OCI-LY1 (cell line): Measurements from ENCODE around the gene PRELID1.
"Not testable (repeated sequence)": the region's sequence is repeated elsewhere in the genome, so short reads cannot be mapped to it uniquely, and the experiment has no call there.

Source experiments
- H2AFZ ChIP-seq: fragments of 200-600 bp; sonication (generic), shearing (Covaris generic); 2 replicates; pipeline ENCODE4 v1.6.0; 2014; ENCODE audit warnings: antibody characterized with exemption, mild to moderate bottlenecking, low read length
- H3F3A ChIP-seq: fragments of 200-600 bp; sonication (generic), shearing (Covaris generic); 2 replicates; pipeline ENCODE4 v1.6.0; 2014; ENCODE audit warnings: mild to moderate bottlenecking, antibody characterized with exemption, low read length, moderate library complexity; ENCODE audit not compliant: insufficient read depth
- H3K27ac ChIP-seq: fragments of 200-600 bp; sonication (generic); 2 replicates; pipeline ENCODE4 v1.5.1; 2014; ENCODE audit warnings: low read length, mixed run types, mild to moderate bottlenecking, low read depth; ENCODE audit not compliant: poor library complexity, severe bottlenecking
- H3K27me3 ChIP-seq: fragments of 200-600 bp; sonication (generic); 2 replicates; pipeline ENCODE4 v1.6.0; 2014; ENCODE audit warnings: antibody characterized with exemption, mild to moderate bottlenecking, low read length, moderate library complexity; ENCODE audit not compliant: insufficient read depth
- H3K36me3 ChIP-seq: fragments of 200-600 bp; sonication (generic); 2 replicates; pipeline ENCODE4 v1.6.1; 2014; ENCODE audit warnings: mild to moderate bottlenecking, antibody characterized with exemption, low read length, moderate library complexity, mixed read lengths; ENCODE audit not compliant: insufficient read depth
- H3K4me1 ChIP-seq: fragments of 200-600 bp; sonication (generic); 2 replicates; pipeline ENCODE4 v1.5.1; 2014; ENCODE audit warnings: mild to moderate bottlenecking, low read length, moderate library complexity; ENCODE audit not compliant: insufficient read depth, severe bottlenecking
- H3K4me2 ChIP-seq: fragments of 200-600 bp; sonication (generic), shearing (Covaris generic); 2 replicates; pipeline ENCODE4 v1.6.1; 2014; ENCODE audit warnings: low read length
- H3K4me3 ChIP-seq: fragments of 200-600 bp; sonication (generic); 2 replicates; pipeline ENCODE4 v1.5.1; 2014; ENCODE audit warnings: low read length, low read depth, mild to moderate bottlenecking, mixed read lengths; ENCODE audit not compliant: poor library complexity, severe bottlenecking
- H3K79me2 ChIP-seq: fragments of 200-600 bp; shearing (Covaris generic); 2 replicates; pipeline ENCODE4 v1.6.1; 2016; ENCODE audit warnings: mixed run types, low read length, mixed read lengths; ENCODE audit not compliant: insufficient read depth
- H3K9ac ChIP-seq: fragments of 200-600 bp; sonication (generic), shearing (Covaris generic); 2 replicates; pipeline ENCODE4 v1.6.1; 2014; ENCODE audit warnings: mild to moderate bottlenecking, low read length, mixed read lengths
- H3K9me2 ChIP-seq: fragments of 200-600 bp; sonication (generic), shearing (Covaris generic); 2 replicates; pipeline ENCODE4 v1.6.1; 2014; ENCODE audit warnings: low read depth, mild to moderate bottlenecking, low read length, mixed read lengths
- H3K9me3 ChIP-seq: fragments of 200-600 bp; shearing (Covaris generic); 2 replicates; pipeline ENCODE4 v1.6.1; 2014; ENCODE audit warnings: low read length, mixed read lengths
- H4K20me1 ChIP-seq: fragments of 200-600 bp; sonication (generic), shearing (Covaris generic); 2 replicates; pipeline ENCODE4 v1.6.0; 2016; ENCODE audit warnings: mild to moderate bottlenecking, low read length; ENCODE audit not compliant: insufficient read depth
- CTCF ChIP-seq: fragments of 200-600 bp; sonication (generic), shearing (Covaris generic); IDR thresholded peaks from 2 replicates; pipeline ENCODE4 v1.5.1; 2017; ENCODE audit warnings: mild to moderate bottlenecking, antibody characterized with exemption, low read length, moderate library complexity, mixed read lengths
- EZH2 ChIP-seq: fragments of 200-600 bp; sonication (generic), shearing (Covaris generic); IDR thresholded peaks from 2 replicates; pipeline ENCODE4 v1.8.0; 2017; ENCODE audit warnings: borderline replicate concordance, mixed run types, mild to moderate bottlenecking, antibody characterized with exemption, low read length, moderate library complexity, mixed read lengths

PRELID1 gene

GRCh38 chr5:177303121-177303924, at the start of gene PRELID1, which contains the start of gene RAB24:
Gene PRELID1, plus strand, starts transcription at chr5:177303799. Its CDS starts 187 bp downstream, at chr5:177303986.
Gene RAB24, minus strand, starts transcription at chr5:177303719. Its CDS starts 431 bp downstream, at chr5:177303288.
- H3K79me2 ChIP-seq: peaks cover 13% of the 10 kb centered on the region

GRCh38 chr5:177256296-177256695, 47.3 kb upstream of the PRELID1 start:
- no peaks in the 10 kb centered on the region for H3K9me3 ChIP-seq
- H3F3A ChIP-seq: no peaks in the 10 kb centered on the region
- no peaks in the 10 kb centered on the region for H4K20me1 ChIP-seq
- no peaks in the 10 kb centered on the region for H3K4me1 ChIP-seq
- H3K4me3 ChIP-seq: no peak overlapping the region
- no peaks in the 10 kb centered on the region for H3K79me2 ChIP-seq
- no peaks in the 10 kb centered on the region for H3K27me3 ChIP-seq
- no peak overlapping the region for H3K27ac ChIP-seq
- H3K36me3 ChIP-seq: peaks cover 96% of the 10 kb centered on the region
- H3K9me2 ChIP-seq: no peaks in the 10 kb centered on the region
- no peak overlapping the region for H3K4me2 ChIP-seq
- H2AFZ ChIP-seq: no peak overlapping the region
- TF ChIP-seq CTCF: no peak
- no peak for TF ChIP-seq EZH2
- no peak overlapping the region for H3K9ac ChIP-seq

More at GRCh38 chr5:177303121-177303924, at the start of gene PRELID1, which contains the start of gene RAB24:
- peak within 1 kb of the TSS; percentile 80 for H3K4me2 ChIP-seq
- no peak within 1 kb of the TSS for H2AFZ ChIP-seq
- H3K4me1 ChIP-seq: peaks cover 49% of the 10 kb centered on the region
- H3K36me3 ChIP-seq: peaks cover 53% of the 10 kb centered on the region
- no peaks in the 10 kb centered on the region for H3K9me2 ChIP-seq
- no peaks in the 10 kb centered on the region for H3K9me3 ChIP-seq
- H4K20me1 ChIP-seq: no peaks in the 10 kb centered on the region
- H3K27me3 ChIP-seq: no peaks in the 10 kb centered on the region
- TF ChIP-seq CTCF: peak; percentile 42; the same call in 1 of the 2 replicates
- TF ChIP-seq EZH2: no peak
- H3K27ac ChIP-seq: peak within 1 kb of the TSS; percentile 69
- H3K9ac ChIP-seq: peak within 1 kb of the TSS; percentile 95
- H3K4me3 ChIP-seq: peak within 1 kb of the TSS; percentile 99
- H3F3A ChIP-seq: no peaks in the 10 kb centered on the region; the same call in 1 of the 2 replicates

- H3K79me2 ChIP-seq, H2AFZ ChIP-seq, H3K27ac ChIP-seq, H3K9ac ChIP-seq, H4K20me1 ChIP-seq, H3K27me3 ChIP-seq, H3K9me2 ChIP-seq, H3K9me3 ChIP-seq, H3K4me1 ChIP-seq, H3K4me3 ChIP-seq, H3F3A ChIP-seq, H3K4me2 ChIP-seq: not testable (repeated sequence)
- H3K36me3 ChIP-seq: peaks cover 96% of the 10 kb centered on the region
Measured at GRCh38 chr5:177258711-177259110, 44.9 kb upstream of the PRELID1 start.

GRCh38 chr5:177260961-177261360, 42.6 kb upstream of the PRELID1 start:
- no peaks in the 10 kb centered on the region for H3K4me1 ChIP-seq
- no peaks in the 10 kb centered on the region for H3K9me2 ChIP-seq
- no peak for TF ChIP-seq CTCF
- TF ChIP-seq EZH2: no peak
- H3K4me2 ChIP-seq: no peak overlapping the region
- H4K20me1 ChIP-seq: no peaks in the 10 kb centered on the region
- H3K27ac ChIP-seq: no peak overlapping the region
- H2AFZ ChIP-seq: no peak overlapping the region
- no peaks in the 10 kb centered on the region for H3K9me3 ChIP-seq
- peaks cover 94% of the 10 kb centered on the region for H3K36me3 ChIP-seq
- no peak overlapping the region for H3K9ac ChIP-seq
- H3K27me3 ChIP-seq: no peaks in the 10 kb centered on the region
- no peaks in the 10 kb centered on the region for H3K79me2 ChIP-seq
- H3F3A ChIP-seq: no peaks in the 10 kb centered on the region
- no peak overlapping the region for H3K4me3 ChIP-seq
